ENCODE data around the gene SYT15.
A peak's percentile ranks its signal among the peaks of the same experiment; 100 is the strongest.

The SYT15 gene

DNA sequence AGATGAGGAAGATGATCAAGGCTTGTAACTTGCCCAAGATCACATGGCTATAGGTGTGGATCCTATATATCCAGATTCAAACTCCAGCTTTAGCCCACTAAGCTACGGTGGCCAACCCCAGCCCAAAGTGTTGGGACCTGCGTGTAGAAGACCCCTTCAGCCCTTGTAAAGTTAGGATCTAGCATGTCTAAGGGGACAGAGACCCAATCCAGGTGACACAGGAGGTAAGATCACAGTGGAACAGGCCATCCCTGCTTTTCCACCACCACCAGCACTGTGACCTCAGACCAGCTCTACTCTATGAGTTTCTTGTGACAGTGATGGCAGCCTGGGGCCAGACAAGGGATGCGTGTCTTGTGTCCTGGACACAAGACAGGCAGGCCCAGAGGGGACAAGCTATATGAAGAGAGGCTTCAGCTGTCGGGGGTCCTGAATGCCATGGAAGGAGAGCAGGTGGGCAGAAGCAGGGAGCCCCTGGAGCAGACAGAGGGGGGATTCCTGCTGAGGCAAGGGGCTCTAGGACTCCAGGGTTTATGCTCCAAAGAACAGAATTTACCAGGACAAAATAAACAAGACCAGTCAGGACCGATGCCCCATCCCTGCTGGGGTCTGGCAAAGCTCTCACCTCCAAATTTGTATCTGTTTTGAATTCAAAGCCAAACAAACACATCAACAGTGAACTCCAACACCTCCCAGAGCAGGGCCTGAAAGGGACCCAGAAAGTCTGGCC, 32.9 kb upstream of the SYT15 start:
- TF ChIP-seq, protein P1, sequence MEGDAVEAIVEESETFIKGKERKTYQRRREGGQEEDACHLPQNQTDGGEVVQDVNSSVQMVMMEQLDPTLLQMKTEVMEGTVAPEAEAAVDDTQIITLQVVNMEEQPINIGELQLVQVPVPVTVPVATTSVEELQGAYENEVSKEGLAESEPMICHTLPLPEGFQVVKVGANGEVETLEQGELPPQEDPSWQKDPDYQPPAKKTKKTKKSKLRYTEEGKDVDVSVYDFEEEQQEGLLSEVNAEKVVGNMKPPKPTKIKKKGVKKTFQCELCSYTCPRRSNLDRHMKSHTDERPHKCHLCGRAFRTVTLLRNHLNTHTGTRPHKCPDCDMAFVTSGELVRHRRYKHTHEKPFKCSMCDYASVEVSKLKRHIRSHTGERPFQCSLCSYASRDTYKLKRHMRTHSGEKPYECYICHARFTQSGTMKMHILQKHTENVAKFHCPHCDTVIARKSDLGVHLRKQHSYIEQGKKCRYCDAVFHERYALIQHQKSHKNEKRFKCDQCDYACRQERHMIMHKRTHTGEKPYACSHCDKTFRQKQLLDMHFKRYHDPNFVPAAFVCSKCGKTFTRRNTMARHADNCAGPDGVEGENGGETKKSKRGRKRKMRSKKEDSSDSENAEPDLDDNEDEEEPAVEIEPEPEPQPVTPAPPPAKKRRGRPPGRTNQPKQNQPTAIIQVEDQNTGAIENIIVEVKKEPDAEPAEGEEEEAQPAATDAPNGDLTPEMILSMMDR (IDR thresholded peaks at IDR 0.05; ENCODE audit: low read depth, low read length), result no peak
- TF ChIP-seq, protein P2, sequence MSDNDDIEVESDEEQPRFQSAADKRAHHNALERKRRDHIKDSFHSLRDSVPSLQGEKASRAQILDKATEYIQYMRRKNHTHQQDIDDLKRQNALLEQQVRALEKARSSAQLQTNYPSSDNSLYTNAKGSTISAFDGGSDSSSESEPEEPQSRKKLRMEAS (IDR thresholded peaks at IDR 0.05; ENCODE audit: low read depth, low read length), result no peak
- TF ChIP-seq POLR2A (IDR thresholded peaks at IDR 0.05; ENCODE audit: extremely low read depth, insufficient read length), result no peak
- TF ChIP-seq MYC (IDR thresholded peaks at IDR 0.05; ENCODE audit: low read depth, low read length), result no peak
- no peak overlapping the region for H3K4me3 ChIP-seq (ENCODE audit: low read depth, low read length)
- no peak for DNase-seq (ENCODE audit: low read depth)

DNA sequence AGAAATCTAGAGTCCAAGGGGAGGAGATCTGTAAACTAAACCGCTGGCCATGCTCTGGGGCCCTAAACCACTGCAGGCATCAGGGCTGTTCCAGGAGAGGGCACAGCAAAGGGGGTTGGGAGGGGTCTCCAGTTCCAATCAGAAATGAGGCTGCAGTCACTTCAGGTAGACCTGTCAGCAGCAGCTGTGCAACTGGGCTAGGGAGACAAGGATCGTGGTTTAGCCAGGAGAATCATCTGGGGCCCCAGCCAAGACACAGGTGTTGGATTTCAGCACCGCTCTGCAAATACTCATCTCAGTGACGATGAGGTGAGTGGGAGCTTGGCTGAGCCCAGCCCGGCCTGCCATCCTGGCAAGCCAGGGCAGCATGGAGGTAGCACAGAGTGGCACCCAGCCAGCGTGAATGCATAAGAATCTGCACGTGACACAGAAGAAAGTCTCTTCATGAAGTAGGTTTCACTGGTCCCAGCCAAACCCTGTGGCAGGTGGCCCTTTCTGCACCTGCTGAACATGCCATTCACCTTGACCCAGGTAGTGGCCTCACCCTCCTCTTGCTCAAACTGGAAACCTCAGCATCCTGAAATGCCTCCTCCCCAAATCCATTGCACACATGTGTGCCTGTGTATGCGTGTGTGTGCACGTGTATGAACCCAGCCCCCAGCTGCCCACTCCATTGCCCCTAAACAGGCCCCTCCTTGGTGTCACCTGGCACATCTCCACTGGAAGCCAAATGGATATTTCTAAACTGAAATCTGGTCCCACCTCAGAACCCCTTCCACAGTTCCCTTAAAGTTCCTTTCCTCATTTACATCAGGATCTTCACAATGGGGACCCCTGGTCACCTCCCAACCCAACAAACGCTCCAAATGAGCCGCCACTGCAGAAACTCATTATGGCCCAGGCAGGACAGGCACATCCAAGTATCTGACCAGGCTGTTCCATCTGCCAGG, 32.1 kb upstream of the SYT15 start:
- no peak overlapping the region for H3K4me3 ChIP-seq (ENCODE audit: low read depth, low read length)
- DNase-seq (ENCODE audit: low read depth), result no peak
- TF ChIP-seq, protein P2 (IDR thresholded peaks at IDR 0.05; ENCODE audit: low read depth, low read length), result no peak
- no peak for TF ChIP-seq POLR2A (IDR thresholded peaks at IDR 0.05; ENCODE audit: extremely low read depth, insufficient read length)
- TF ChIP-seq, protein P1 (IDR thresholded peaks at IDR 0.05; ENCODE audit: low read depth, low read length), result no peak
- no peak for TF ChIP-seq MYC (IDR thresholded peaks at IDR 0.05; ENCODE audit: low read depth, low read length)

DNA sequence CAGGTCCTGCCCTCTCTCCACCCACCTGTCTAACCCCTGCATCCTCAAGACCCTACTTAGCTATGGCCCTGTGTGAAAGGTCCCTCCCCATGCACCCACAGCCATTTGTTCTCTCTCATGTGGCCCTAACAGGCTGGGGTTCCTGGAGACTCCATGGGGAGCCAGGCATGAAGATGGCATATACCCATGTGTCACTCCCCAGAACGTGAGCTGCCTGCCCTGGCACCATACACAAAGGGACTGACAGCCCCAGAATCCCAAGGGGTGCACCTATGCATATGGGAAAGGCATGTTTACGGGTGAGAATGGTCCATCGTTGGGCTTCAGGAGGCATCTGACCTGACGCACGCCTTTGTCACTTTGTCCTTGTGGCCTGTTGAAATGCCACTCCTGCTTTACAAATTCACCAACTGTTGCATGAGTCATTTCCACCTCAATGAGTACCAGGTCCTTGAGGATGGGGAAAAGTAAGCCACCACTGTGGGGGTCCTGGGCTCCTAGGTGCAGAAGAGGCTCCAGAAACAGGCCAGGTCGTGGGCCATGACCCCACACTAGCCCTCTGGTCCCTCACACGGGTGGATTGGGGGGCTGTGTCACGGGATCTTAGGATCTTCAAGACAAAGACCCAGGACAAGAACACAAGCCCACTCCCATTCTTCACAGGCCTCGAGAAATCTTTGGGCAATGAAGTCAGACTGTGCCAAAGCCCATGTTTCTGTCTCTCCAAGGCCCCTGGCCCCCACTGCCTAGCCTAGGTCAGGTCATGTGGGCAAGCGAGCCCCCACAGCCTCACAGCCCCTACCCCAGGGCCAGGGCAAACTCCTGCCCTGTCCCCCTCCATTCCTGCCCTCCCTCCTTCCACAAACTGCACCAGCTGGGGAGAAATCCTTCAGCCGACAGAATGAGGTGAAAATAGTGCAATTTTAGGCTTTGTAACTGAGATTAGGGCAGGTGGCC, 31.1 kb upstream of the SYT15 start:
- TF ChIP-seq POLR2A (IDR thresholded peaks at IDR 0.05; ENCODE audit: extremely low read depth, insufficient read length) (no peak), MYC (IDR thresholded peaks at IDR 0.05; ENCODE audit: low read depth, low read length) (no peak)
- TF ChIP-seq, protein P2 (IDR thresholded peaks at IDR 0.05; ENCODE audit: low read depth, low read length), result no peak
- TF ChIP-seq, protein P1 (IDR thresholded peaks at IDR 0.05; ENCODE audit: low read depth, low read length), result no peak
- no peak for DNase-seq (ENCODE audit: low read depth)
- no peak overlapping the region for H3K4me3 ChIP-seq (ENCODE audit: low read depth, low read length)

DNA sequence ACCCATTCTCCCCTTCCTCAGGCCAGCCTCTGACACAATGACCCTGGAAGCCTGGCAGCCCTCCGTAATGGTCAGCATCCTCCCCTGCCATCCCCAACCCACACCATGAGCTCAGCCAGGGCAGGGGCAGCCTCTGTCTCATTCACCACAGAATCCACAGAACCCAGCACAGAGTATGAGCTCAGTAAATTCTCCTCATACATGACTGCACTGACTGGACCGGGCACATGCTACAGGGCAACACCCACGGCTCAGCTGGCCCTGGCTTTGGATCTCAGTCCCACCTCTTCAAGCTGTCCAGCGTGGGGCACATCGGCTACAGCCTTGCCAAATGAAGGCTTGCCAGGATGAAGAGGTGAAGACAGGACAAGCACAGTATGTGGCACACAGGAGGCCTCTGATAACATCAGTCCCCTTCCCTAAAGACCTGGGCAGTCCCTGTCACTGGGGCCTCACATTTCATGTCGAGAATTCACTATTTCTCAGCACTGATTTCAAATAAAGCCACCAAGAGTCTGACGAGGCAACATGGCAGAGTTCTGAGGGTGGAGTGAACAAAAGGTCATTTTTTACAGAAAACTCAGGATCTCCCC, 30.3 kb upstream of the SYT15 start:
- H3K4me3 ChIP-seq (ENCODE audit: low read depth, low read length), result no peak overlapping the region
- no peak for TF ChIP-seq POLR2A (IDR thresholded peaks at IDR 0.05; ENCODE audit: extremely low read depth, insufficient read length)
- TF ChIP-seq, protein P2 (IDR thresholded peaks at IDR 0.05; ENCODE audit: low read depth, low read length), result no peak
- DNase-seq (ENCODE audit: low read depth), result no peak

DNA sequence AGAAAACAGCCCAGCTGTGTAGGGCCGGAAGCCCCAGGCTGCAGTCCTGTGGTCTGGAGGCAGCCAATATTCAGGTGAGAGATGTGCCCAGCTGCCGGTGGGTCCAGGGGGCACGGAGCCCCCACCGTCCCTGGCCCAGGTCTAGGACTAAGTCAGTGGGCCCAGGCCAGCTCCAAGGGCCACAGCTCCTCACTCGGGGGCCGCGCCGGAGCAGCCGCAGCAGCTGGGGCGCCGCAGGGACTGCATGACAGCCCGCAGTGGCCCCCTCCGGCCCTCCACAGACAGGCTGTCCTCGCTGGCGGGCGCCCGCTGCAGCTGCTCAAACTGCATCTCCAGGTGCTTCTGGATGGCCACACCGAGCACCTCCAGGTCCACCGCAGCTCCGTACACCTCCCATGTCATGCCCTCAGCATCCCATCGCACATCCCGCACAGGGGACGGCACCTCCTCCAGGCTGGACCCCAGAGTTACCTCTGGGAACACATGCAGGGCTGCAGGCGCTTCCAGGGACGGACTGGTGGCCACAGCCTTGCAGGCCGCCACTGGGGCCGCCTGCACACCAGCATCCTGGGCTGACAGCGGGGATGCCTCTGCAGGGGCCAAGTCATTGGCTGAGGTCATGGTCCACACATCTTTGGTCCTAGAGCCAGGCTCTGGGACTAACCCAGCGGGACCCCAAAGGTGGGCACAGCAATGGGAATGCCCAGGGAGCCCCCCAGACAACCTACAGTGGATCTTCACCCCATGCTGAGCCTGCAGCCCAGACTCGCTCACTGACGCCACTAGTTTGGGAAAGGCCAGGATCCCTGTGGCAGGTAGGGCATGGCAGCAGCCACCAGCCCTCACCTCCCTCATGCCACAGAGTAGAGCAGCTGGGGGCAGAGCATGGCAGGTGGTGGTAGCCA, 29.5 kb upstream of the SYT15 start:
- TF ChIP-seq MYC (IDR thresholded peaks at IDR 0.05; ENCODE audit: low read depth, low read length) (no peak), POLR2A (IDR thresholded peaks at IDR 0.05; ENCODE audit: extremely low read depth, insufficient read length) (no peak)
- TF ChIP-seq, protein P2 (IDR thresholded peaks at IDR 0.05; ENCODE audit: low read depth, low read length), result no peak
- TF ChIP-seq, protein P1 (IDR thresholded peaks at IDR 0.05; ENCODE audit: low read depth, low read length), result peak; percentile 11
- DNase-seq (ENCODE audit: low read depth), result no peak
- H3K4me3 ChIP-seq (ENCODE audit: low read depth, low read length), result no peak overlapping the region

All from NB4 (cell line).